T-helper 1 cell treated with Interleukin-12 subunit alpha and Interleukin-12 subunit beta and Interleukin-4 antibody, amounts not matched to agents 30 μg/mL and 1 μg/mL, for 36 hours (primary cell): ENCODE results near the gene LPAR3.

Experiments used
- H3K27ac Mint-ChIP-seq: one replicate; pipeline ENCODE4 v1.8.0; 2021; ENCODE audit warnings: mild to moderate bottlenecking, mixed read lengths
- H3K27me3 Mint-ChIP-seq: one replicate; pipeline ENCODE4 v1.8.0; 2021; ENCODE audit warnings: low read depth, mixed read lengths
- H3K36me3 Mint-ChIP-seq: one replicate; pipeline ENCODE4 v1.8.0; 2021; ENCODE audit warnings: low read depth, mixed read lengths
- H3K4me1 Mint-ChIP-seq: one replicate; pipeline ENCODE4 v1.8.0; 2021; ENCODE audit warnings: low read depth, mixed read lengths
- H3K4me3 Mint-ChIP-seq: one replicate; pipeline ENCODE4 v1.8.0; 2021; ENCODE audit warnings: mild to moderate bottlenecking, moderate library complexity, mixed read lengths
- H3K9me3 Mint-ChIP-seq: one replicate; pipeline ENCODE4 v1.8.0; 2021; ENCODE audit warnings: mixed read lengths

The LPAR3 gene, protein sequence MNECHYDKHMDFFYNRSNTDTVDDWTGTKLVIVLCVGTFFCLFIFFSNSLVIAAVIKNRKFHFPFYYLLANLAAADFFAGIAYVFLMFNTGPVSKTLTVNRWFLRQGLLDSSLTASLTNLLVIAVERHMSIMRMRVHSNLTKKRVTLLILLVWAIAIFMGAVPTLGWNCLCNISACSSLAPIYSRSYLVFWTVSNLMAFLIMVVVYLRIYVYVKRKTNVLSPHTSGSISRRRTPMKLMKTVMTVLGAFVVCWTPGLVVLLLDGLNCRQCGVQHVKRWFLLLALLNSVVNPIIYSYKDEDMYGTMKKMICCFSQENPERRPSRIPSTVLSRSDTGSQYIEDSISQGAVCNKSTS

GRCh38 chr1:84892705-84893618 is at the start of gene LPAR3:
TSS of gene LPAR3 (minus strand) at chr1:84893206. CDS start at chr1:84866120, 27,086 bp downstream.
- peak within 1 kb of the TSS; percentile 78 for H3K4me3 Mint-ChIP-seq
- H3K27ac Mint-ChIP-seq = no peak within 1 kb of the TSS
- H3K9me3 Mint-ChIP-seq = no peaks in the 10 kb centered on the region
- peaks cover 35% of the 10 kb centered on the region for H3K4me1 Mint-ChIP-seq
- H3K27me3 Mint-ChIP-seq = peaks cover 44% of the 10 kb centered on the region
- H3K36me3 Mint-ChIP-seq = no peaks in the 10 kb centered on the region

GRCh38 chr1:84941843-84942242 is 48.8 kb upstream of the LPAR3 start:
- Mint-ChIP-seq H3K4me1 (peaks cover 12% of the 10 kb centered on the region), H3K36me3 (peaks cover 2% of the 10 kb centered on the region), H3K27me3 (no peaks in the 10 kb centered on the region), H3K9me3 (no peaks in the 10 kb centered on the region), H3K27ac (no peak overlapping the region), H3K4me3 (no peak overlapping the region)

DNA sequence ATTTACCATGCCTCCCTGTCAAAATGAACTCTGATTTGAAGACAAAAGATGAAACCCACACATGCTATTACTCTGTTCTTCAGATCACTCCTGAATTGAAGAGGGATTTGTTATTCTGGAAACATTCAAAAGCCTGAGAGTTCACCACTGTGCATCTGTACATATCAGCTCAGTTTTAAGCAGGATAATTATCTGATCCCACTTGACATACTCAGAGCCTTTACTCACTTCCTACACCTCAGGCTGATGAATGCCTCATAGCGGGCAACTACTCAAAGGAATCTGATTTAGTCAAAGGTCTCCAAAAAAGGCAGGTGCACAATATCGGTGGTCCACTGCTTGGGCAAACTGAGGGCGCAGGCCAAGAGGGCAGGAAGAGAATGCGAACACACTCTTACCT is 47.5 kb upstream of the LPAR3 start:
- no peak overlapping the region for H3K4me3 Mint-ChIP-seq
- peaks cover 15% of the 10 kb centered on the region for H3K4me1 Mint-ChIP-seq
- no peaks in the 10 kb centered on the region for H3K9me3 Mint-ChIP-seq
- H3K27ac Mint-ChIP-seq = no peak overlapping the region
- H3K36me3 Mint-ChIP-seq = peaks cover 3% of the 10 kb centered on the region
- H3K27me3 Mint-ChIP-seq = no peaks in the 10 kb centered on the region

- peaks cover 3% of the 10 kb centered on the region for H3K36me3 Mint-ChIP-seq
- peaks cover 8% of the 10 kb centered on the region for H3K4me1 Mint-ChIP-seq
- no peak overlapping the region for H3K27ac Mint-ChIP-seq
- no peak overlapping the region for H3K4me3 Mint-ChIP-seq
- no peaks in the 10 kb centered on the region for H3K9me3 Mint-ChIP-seq
- H3K27me3 Mint-ChIP-seq = no peaks in the 10 kb centered on the region
These were observed 46.8 kb upstream of the LPAR3 start for GRCh38 chr1:84939761-84940160.

DNA sequence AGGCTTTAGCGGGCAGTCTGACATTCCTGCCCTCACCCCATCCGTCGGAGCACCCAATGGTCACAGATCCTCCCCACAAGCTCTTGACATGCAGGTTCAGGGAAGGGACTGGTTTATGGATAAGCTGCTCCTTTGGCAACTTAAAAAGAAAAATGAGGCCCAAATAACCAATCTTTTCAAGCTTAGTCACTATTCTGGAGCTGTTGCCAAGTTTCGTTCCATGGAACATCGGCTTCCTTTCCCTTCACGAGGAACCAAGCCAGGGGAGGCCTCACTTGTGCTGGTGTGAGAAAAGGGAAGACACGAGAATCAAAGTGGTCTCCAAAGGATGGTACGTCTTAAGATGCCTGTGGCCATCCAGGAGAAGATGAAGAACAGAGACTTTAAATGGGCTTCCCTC is 46.1 kb upstream of the LPAR3 start:
- Mint-ChIP-seq H3K9me3 (no peaks in the 10 kb centered on the region), H3K27ac (no peak overlapping the region), H3K4me3 (no peak overlapping the region), H3K27me3 (no peaks in the 10 kb centered on the region), H3K4me1 (peaks cover 6% of the 10 kb centered on the region), H3K36me3 (peaks cover 3% of the 10 kb centered on the region)

GRCh38 chr1:84936116-84936810 is 43.3 kb upstream of the LPAR3 start:
- Mint-ChIP-seq H3K36me3 (peaks cover 6% of the 10 kb centered on the region), H3K27me3 (no peaks in the 10 kb centered on the region), H3K27ac (no peak overlapping the region), H3K4me1 (peaks cover 6% of the 10 kb centered on the region), H3K9me3 (no peaks in the 10 kb centered on the region), H3K4me3 (no peak overlapping the region)

DNA sequence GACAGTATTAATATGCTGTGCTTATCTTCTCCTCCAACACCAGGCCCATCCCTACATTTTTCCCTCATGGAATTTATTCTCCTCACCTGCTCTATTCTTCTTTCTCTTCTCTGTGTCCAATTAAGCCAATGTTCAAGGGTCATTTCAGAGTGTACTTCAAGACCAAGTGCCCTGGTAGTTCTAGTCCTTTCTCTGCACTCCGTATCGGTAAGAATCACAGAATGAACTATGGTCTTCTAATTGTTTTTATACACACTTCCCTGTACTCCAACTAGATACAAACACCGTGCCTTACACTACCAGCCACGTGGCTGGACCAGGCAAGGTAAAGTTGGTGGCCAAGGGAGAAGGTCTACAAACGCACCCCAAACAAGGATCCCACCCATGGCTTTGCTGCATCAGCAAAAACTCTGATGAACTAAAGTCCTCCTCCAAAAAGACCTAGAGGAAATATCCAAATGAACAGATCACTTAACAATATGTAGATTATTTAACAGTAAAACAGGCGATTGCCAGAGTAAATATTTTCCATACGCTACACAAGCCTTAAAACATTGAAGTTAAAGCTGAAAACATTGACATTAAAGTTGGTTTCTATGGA is 40.1 kb upstream of the LPAR3 start:
- Mint-ChIP-seq H3K36me3 (peaks cover 10% of the 10 kb centered on the region), H3K27ac (no peak overlapping the region), H3K4me3 (no peak overlapping the region), H3K9me3 (no peaks in the 10 kb centered on the region), H3K27me3 (no peaks in the 10 kb centered on the region), H3K4me1 (peaks cover 21% of the 10 kb centered on the region)

- H3K9me3 Mint-ChIP-seq = no peaks in the 10 kb centered on the region
- H3K4me1 Mint-ChIP-seq = peaks cover 15% of the 10 kb centered on the region
- no peaks in the 10 kb centered on the region for H3K27me3 Mint-ChIP-seq
- no peak overlapping the region for H3K4me3 Mint-ChIP-seq
- peaks cover 11% of the 10 kb centered on the region for H3K36me3 Mint-ChIP-seq
- H3K27ac Mint-ChIP-seq = no peak overlapping the region
These were observed 37.8 kb upstream of the LPAR3 start for GRCh38 chr1:84930831-84931230.

- Mint-ChIP-seq H3K4me1 (peaks cover 15% of the 10 kb centered on the region), H3K9me3 (no peaks in the 10 kb centered on the region), H3K36me3 (peaks cover 11% of the 10 kb centered on the region), H3K27me3 (no peaks in the 10 kb centered on the region), H3K4me3 (no peak overlapping the region), H3K27ac (no peak overlapping the region)
These were observed 37.3 kb upstream of the LPAR3 start for GRCh38 chr1:84930329-84930728.

- no peak overlapping the region for H3K4me3 Mint-ChIP-seq
- H3K36me3 Mint-ChIP-seq = peaks cover 11% of the 10 kb centered on the region
- H3K9me3 Mint-ChIP-seq = no peaks in the 10 kb centered on the region
- H3K27ac Mint-ChIP-seq = no peak overlapping the region
- H3K27me3 Mint-ChIP-seq = no peaks in the 10 kb centered on the region
- H3K4me1 Mint-ChIP-seq = peaks cover 15% of the 10 kb centered on the region
These were observed 36.6 kb upstream of the LPAR3 start for GRCh38 chr1:84929581-84929980.

DNA sequence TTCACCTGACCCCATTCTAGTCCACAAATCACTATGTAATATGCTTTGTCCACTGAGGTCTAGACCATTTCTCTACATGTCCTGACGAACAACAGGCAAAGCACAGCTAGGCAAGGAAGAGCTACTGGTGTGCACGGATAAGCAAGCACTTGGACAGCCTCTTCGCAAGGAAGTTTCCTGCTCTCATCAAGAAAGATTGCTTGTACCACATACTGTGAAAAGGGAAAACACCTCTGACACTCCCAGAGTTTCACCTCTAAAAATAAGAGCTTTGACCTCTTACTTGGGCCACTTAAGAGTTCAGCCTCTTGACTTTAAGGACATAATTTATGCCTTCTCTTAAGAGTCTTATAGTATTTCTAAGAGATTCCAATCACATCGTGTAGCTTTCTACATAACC is 36.0 kb upstream of the LPAR3 start:
- Mint-ChIP-seq H3K36me3 (peaks cover 11% of the 10 kb centered on the region), H3K4me1 (peaks cover 15% of the 10 kb centered on the region), H3K4me3 (no peak overlapping the region), H3K9me3 (no peaks in the 10 kb centered on the region), H3K27me3 (no peaks in the 10 kb centered on the region), H3K27ac (no peak overlapping the region)

GRCh38 chr1:84923317-84923716 is 30.3 kb upstream of the LPAR3 start:
- no peaks in the 10 kb centered on the region for H3K9me3 Mint-ChIP-seq
- peaks cover under 1% of the 10 kb centered on the region for H3K27me3 Mint-ChIP-seq
- peaks cover 6% of the 10 kb centered on the region for H3K36me3 Mint-ChIP-seq
- no peak overlapping the region for H3K27ac Mint-ChIP-seq
- no peak overlapping the region for H3K4me3 Mint-ChIP-seq
- H3K4me1 Mint-ChIP-seq = no peaks in the 10 kb centered on the region

- Mint-ChIP-seq H3K4me1 (no peaks in the 10 kb centered on the region), H3K27ac (no peak overlapping the region), H3K9me3 (no peaks in the 10 kb centered on the region), H3K27me3 (peaks cover 4% of the 10 kb centered on the region), H3K4me3 (no peak overlapping the region), H3K36me3 (no peaks in the 10 kb centered on the region)
These were observed 27.2 kb upstream of the LPAR3 start for GRCh38 chr1:84920159-84920558.

GRCh38 chr1:84919461-84919970 is 26.5 kb upstream of the LPAR3 start:
- H3K4me3 Mint-ChIP-seq = no peak overlapping the region
- peaks cover 4% of the 10 kb centered on the region for H3K27me3 Mint-ChIP-seq
- H3K27ac Mint-ChIP-seq = no peak overlapping the region
- H3K9me3 Mint-ChIP-seq = no peaks in the 10 kb centered on the region
- no peaks in the 10 kb centered on the region for H3K4me1 Mint-ChIP-seq
- H3K36me3 Mint-ChIP-seq = no peaks in the 10 kb centered on the region
